HCT116 (cell line): ENCODE results near the gene TSPAN5. TPM values are rescaled to one million over a fixed set of nuclear protein-coding genes. Genes with fewer than 3 reads are reported as not detected.

ENCODE experiments used
- ATAC-seq: fragments of 200-7000 bp; cut with Tn5 transposase; 2 replicates; pipeline ENCODE4 v1.9.1; 2020; ENCODE audit warnings: mild to moderate bottlenecking, moderate library complexity
- BruUV-seq: library from RNA; stranded (reverse); fragments of 400-500 nt; replicated peaks from 2 replicates; lab custom pipeline; 2021; lab: Mats Ljungman, UMichigan
- CTCF ChIA-PET: fragments of 300-600 bp; sonication (Branson Sonifier 250); formaldehyde crosslinking; loops from one replicate; lab custom pipeline; 2021; ENCODE audit warnings: antibody characterized with exemption; lab: Charles Lee
- POLR2A ChIA-PET: fragments of 300-600, 350-600 bp; sonication (Branson Sonifier 250); formaldehyde crosslinking; loops from one replicate; lab custom pipeline; 2021; ENCODE audit warnings: antibody characterized with exemption; lab: Charles Lee
- RAD21 ChIA-PET, 2 experiments: fragments of 300-600 bp; sonication (Branson Sonifier 250); formaldehyde crosslinking; loops; one replicate each; lab custom pipeline; 2023; ENCODE audit warnings: low total read pairs in 2 of 2; ENCODE audit not compliant: uncharacterized antibody in 2 of 2, unreplicated experiment in 2 of 2, low non-redundant PET in 1 of 2; lab: Charles Lee
- DNase-seq: peaks from one replicate; pipeline ENCODE4 v3.0.0-alpha.2; 2010; ENCODE audit warnings: low read depth, low spot score
- H2AFZ ChIP-seq: fragments of 200-600 bp; shearing (Covaris generic), sonication (generic); 2 replicates; pipeline ENCODE4 v1.6.1; 2017; ENCODE audit warnings: low read depth, mixed run types, mixed read lengths, antibody characterized with exemption, low read length; ENCODE audit not compliant: poor library complexity, severe bottlenecking
- H3K27ac ChIP-seq: 2 replicates; pipeline ENCODE4 v1.5.1; 2012; ENCODE audit warnings: low read depth, low read length
- H3K27me3 ChIP-seq: fragments of 200-600 bp; sonication (generic); 2 replicates; pipeline ENCODE4 v1.6.1; 2016; ENCODE audit warnings: mixed run types, low read length, mixed read lengths; ENCODE audit not compliant: insufficient read depth
- H3K36me3 ChIP-seq, 2 experiments: fragments of 200-500 bp in 1 of 2; fragments of 200-600 bp in 1 of 2; sonication (Bioruptor generic) in 1 of 2; sonication (generic) in 1 of 2; 2 replicates each; pipeline versions ENCODE4 v1.5.1 to v1.6.1; 2014 to 2016; ENCODE audit warnings: low read length in 2 of 2, inconsistent platforms in 1 of 2, mixed read lengths in 1 of 2, mixed run types in 1 of 2; ENCODE audit not compliant: insufficient read depth in 2 of 2, control insufficient read depth in 1 of 2
- H3K4me1 ChIP-seq, 2 experiments: fragments of 200-600 bp in 1 of 2; sonication (generic) in 1 of 2; 2 replicates each; pipeline versions ENCODE4 v1.5.1 to v1.6.1; 2012 to 2017; ENCODE audit warnings: low read length in 2 of 2, inconsistent platforms in 1 of 2, mild to moderate bottlenecking in 1 of 2, mixed read lengths in 1 of 2, mixed run types in 1 of 2, moderate library complexity in 1 of 2; ENCODE audit not compliant: insufficient read depth in 2 of 2, control insufficient read depth in 1 of 2
- H3K4me2 ChIP-seq: fragments of 200-600 bp; sonication (generic); 2 replicates; pipeline ENCODE4 v1.6.1; 2017; ENCODE audit warnings: mixed run types, low read length, mixed read lengths
- H3K4me3 ChIP-seq, 2 experiments: fragments of 200-600 bp in 1 of 2; sonication (generic) in 1 of 2; replicated peaks in 1 of 2; 2 replicates each; pipeline ENCODE4 v1.5.1; 2011 to 2016; ENCODE audit warnings: low read length in 2 of 2, control low read depth in 1 of 2, low read depth in 1 of 2, mild to moderate bottlenecking in 1 of 2, mixed read lengths in 1 of 2, mixed run types in 1 of 2
- H3K79me2 ChIP-seq: fragments of 200-600 bp; sonication (generic); 2 replicates; pipeline ENCODE4 v1.6.1; 2017; ENCODE audit warnings: mild to moderate bottlenecking, mixed run types, low read length, moderate library complexity, mixed read lengths; ENCODE audit not compliant: insufficient read depth
- H3K9ac ChIP-seq: fragments of 200-600 bp; sonication (generic); 2 replicates; pipeline ENCODE4 v1.6.1; 2016; ENCODE audit warnings: low read length, mixed read lengths
- H3K9me2 ChIP-seq: fragments of 200-600 bp; sonication (generic), shearing (Covaris generic); 2 replicates; pipeline ENCODE4 v1.6.1; 2017; ENCODE audit warnings: mixed run types, mild to moderate bottlenecking, moderate library complexity; ENCODE audit not compliant: insufficient read depth
- H3K9me3 ChIP-seq, 2 experiments: fragments of 200-500 bp in 1 of 2; fragments of 200-600 bp in 1 of 2; sonication (Bioruptor generic) in 1 of 2; sonication (generic) in 1 of 2; 2 replicates each; pipeline ENCODE4 v1.6.1; 2014 to 2017; ENCODE audit warnings: low read length in 2 of 2, mixed read lengths in 2 of 2, inconsistent platforms in 1 of 2, low read depth in 1 of 2, mild to moderate bottlenecking in 1 of 2, mixed run types in 1 of 2, moderate library complexity in 1 of 2; ENCODE audit not compliant: control insufficient read depth in 1 of 2, insufficient read depth in 1 of 2
- H4K20me1 ChIP-seq: fragments of 200-600 bp; sonication (generic), shearing (Covaris generic); 2 replicates; pipeline ENCODE4 v1.6.1; 2017; ENCODE audit warnings: mixed run types, mild to moderate bottlenecking, moderate library complexity; ENCODE audit not compliant: insufficient read depth
- ATF3 ChIP-seq: IDR thresholded peaks from 2 replicates; pipeline ENCODE4 v1.6.1; 2012
- CBX3 ChIP-seq: IDR thresholded peaks from 2 replicates; pipeline ENCODE4 v1.6.1; 2012; ENCODE audit warnings: low read depth
- CEBPB ChIP-seq: IDR thresholded peaks from 2 replicates; pipeline ENCODE4 v1.6.1; 2012; ENCODE audit warnings: low read depth
- CTCF ChIP-seq, 3 experiments: fragments of 200-600 bp in 1 of 3; sonication (generic) in 1 of 3; IDR thresholded peaks in 2 of 3; conservative IDR thresholded peaks in 1 of 3; 2 replicates each; pipeline ENCODE4 v1.5.1; 2012 to 2017; ENCODE audit warnings: low read depth in 2 of 3, low read length in 2 of 3, antibody characterized with exemption in 1 of 3, borderline replicate concordance in 1 of 3, control low read depth in 1 of 3, mild to moderate bottlenecking in 1 of 3, mixed read lengths in 1 of 3, mixed run types in 1 of 3, moderate library complexity in 1 of 3; ENCODE audit not compliant: insufficient read depth in 1 of 3
- EGR1 ChIP-seq: IDR thresholded peaks from 2 replicates; pipeline ENCODE4 v1.6.1; 2012; ENCODE audit warnings: low read depth
- EZH2 ChIP-seq: fragments of 200-600 bp; sonication (generic); IDR thresholded peaks from 2 replicates; pipeline ENCODE4 v1.6.1; 2017; ENCODE audit warnings: antibody characterized with exemption, mixed run types
- FOSL1 ChIP-seq: IDR thresholded peaks from 2 replicates; pipeline ENCODE4 v1.6.1; 2012; ENCODE audit warnings: low read depth
- JUND ChIP-seq: IDR thresholded peaks from 2 replicates; pipeline ENCODE4 v1.6.1; 2012
- MAX ChIP-seq: IDR thresholded peaks from 2 replicates; pipeline ENCODE4 v1.6.1; 2012
- POLR2A ChIP-seq: IDR thresholded peaks from 2 replicates; pipeline ENCODE4 v1.7.0; 2011; ENCODE audit warnings: borderline replicate concordance; ENCODE audit not compliant: insufficient read depth, insufficient read length; ENCODE audit errors: extremely low read depth
- POLR2AphosphoS5 ChIP-seq: IDR thresholded peaks from 2 replicates; pipeline ENCODE4 v1.6.1; 2011; ENCODE audit warnings: mild to moderate bottlenecking, low read depth, low read length, moderate library complexity
- RAD21 ChIP-seq: IDR thresholded peaks from 2 replicates; pipeline ENCODE4 v1.6.1; 2012; ENCODE audit warnings: low read depth, mild to moderate bottlenecking
- REST ChIP-seq: IDR thresholded peaks from 2 replicates; pipeline ENCODE4 v1.6.1; 2012; ENCODE audit warnings: low read depth
- SIN3A ChIP-seq: IDR thresholded peaks from 2 replicates; pipeline ENCODE4 v1.6.1; 2012; ENCODE audit warnings: low read depth
- SP1 ChIP-seq: IDR thresholded peaks from 2 replicates; pipeline ENCODE4 v1.6.1; 2012; ENCODE audit warnings: low read depth
- TCF7L2 ChIP-seq: IDR thresholded peaks from 2 replicates; pipeline ENCODE4 v1.7.0; 2011; ENCODE audit warnings: borderline replicate concordance, inconsistent platforms; ENCODE audit not compliant: insufficient read depth, insufficient read length; ENCODE audit errors: extremely low read depth
- YY1 ChIP-seq: IDR thresholded peaks from 2 replicates; pipeline ENCODE4 v1.6.1; 2011; ENCODE audit warnings: low read length, low read depth, moderate library complexity, mild to moderate bottlenecking; ENCODE audit not compliant: insufficient replicate concordance; ENCODE audit errors: extremely low read depth
- ZBTB33 ChIP-seq: IDR thresholded peaks from 2 replicates; pipeline ENCODE4 v1.6.1; 2011; ENCODE audit warnings: mild to moderate bottlenecking, low read length, moderate library complexity; ENCODE audit not compliant: insufficient replicate concordance; ENCODE audit errors: extremely low read depth
- ZFX ChIP-seq: fragments of 450-650 bp; IDR thresholded peaks from 2 replicates; pipeline ENCODE4 v1.6.1; 2017
- intact Hi-C: fragments of 100-400 bp; cut with micrococcal nuclease; formaldehyde crosslinking; loops from 2 replicates; pipeline ENCODE4 v1.10.0; 2022
- total RNA-seq: library from RNA; stranded (reverse); gene quantifications from one replicate; pipeline ENCODE4 v1.2.1, GENCODE V29; 2021; ENCODE audit not compliant: unreplicated experiment

The TSPAN5 gene
- total RNA-seq, 1 experiment from 2014 or later = 56.8 TPM

GRCh38 chr4:98522636-98523395 is 135.6 kb downstream of the TSPAN5 start:
- BruUV-seq = no TSS peak
- H4K20me1 ChIP-seq = no peaks in the 10 kb centered on the region
- no peaks in the 10 kb centered on the region for H3K9me2 ChIP-seq
- intact Hi-C loops = no loop called here
- H3K9me3 ChIP-seq = no peaks in the 10 kb centered on the region
- no peak overlapping the region for H2AFZ ChIP-seq
- ChIA-PET CTCF (no interaction called here), POLR2A (interaction anchor here (1.3 kb wide), 1 partner anchor 16 kb away, joined by 3 read pairs; no protein-coding TSS in a partner anchor), RAD21 (interaction anchor here in 1 of 2 experiments (1.1 kb wide), 1 partner anchor 56 kb away, joined by 3 read pairs; no protein-coding TSS in a partner anchor)
- DNase-seq (peak; percentile 87), ATAC-seq (peak; percentile 87)
- peaks cover 94% of the 10 kb centered on the region for H3K79me2 ChIP-seq
- H3K4me3 ChIP-seq = peak overlapping the region in 1 of 2 experiments; percentile 25; a peak in 2 of 4 replicates
- H3K36me3 ChIP-seq = no peaks in the 10 kb centered on the region
- H3K4me2 ChIP-seq = peak overlapping the region; percentile 65
- no peaks in the 10 kb centered on the region for H3K27me3 ChIP-seq
- peak overlapping the region; percentile 64 for H3K27ac ChIP-seq
- peaks cover 54 to 95% of the 10 kb centered on the region in 2 experiments for H3K4me1 ChIP-seq
- peak overlapping the region; percentile 35 for H3K9ac ChIP-seq
- TF ChIP-seq TCF7L2 (peak; percentile 98), CEBPB (peak; percentile 73), SP1 (peak; percentile 91), CTCF (IDR thresholded peaks at IDR 0.05 in 2 of 3, conservative IDR thresholded peaks at IDR 0.05 in 1 of 3; ENCODE audit: borderline replicate concordance in 1 of 3, insufficient read depth in 1 of 3, low read depth in 2 of 3, low read length in 2 of 3) (no peak), ZBTB33 (no peak), YY1 (no peak), POLR2A (no peak), FOSL1 (peak; percentile 93), EZH2 (no peak), SIN3A (peak; percentile 67; the same call in 1 of the 2 replicates), REST (no peak), JUND (peak; percentile 97), ZFX (no peak), POLR2AphosphoS5 (peak; percentile 35; the same call in 1 of the 2 replicates), MAX (no peak), CBX3 (peak; percentile 68), EGR1 (no peak), RAD21 (0 out of 2 replicates have a peak, but pooled peaks have one; percentile 4), ATF3 (peak; percentile 68; the same call in 1 of the 2 replicates)
